ENCODE measurements around the gene CTRB2.
"Not testable (repeated sequence)": the region's sequence is repeated elsewhere in the genome, so short reads cannot be mapped to it uniquely, and the experiment has no call there.

The CTRB2 gene

GRCh38 chr16:75218256-75219076, 11.5 kb upstream of the CTRB2 start, which contains the start of gene CTRB1:
TSS of gene CTRB1 (plus strand) at chr16:75218988. CDS start at chr16:75219008, 20 bp downstream.
- no peak for TF ChIP-seq CTCF (IDR thresholded peaks at IDR 0.05; ENCODE audit: low read depth, low read length, missing control alignments)
- DNase-seq (ENCODE audit: extremely low read depth, low read depth) = no peak
- no peak within 1 kb of the TSS for H3K4me3 ChIP-seq (replicated peaks; ENCODE audit: low read depth, low read length)

- DNase-seq (ENCODE audit: extremely low read depth, low read depth) = no peak
- no peak for TF ChIP-seq CTCF (IDR thresholded peaks at IDR 0.05; ENCODE audit: low read depth, low read length, missing control alignments)
- H3K4me3 ChIP-seq (replicated peaks; ENCODE audit: low read depth, low read length) = no peak overlapping the region
Measured at GRCh38 chr16:75217389-75217851, 10.5 kb upstream of the CTRB2 start.

- no peak for DNase-seq (ENCODE audit: extremely low read depth, low read depth)
- H3K4me3 ChIP-seq (replicated peaks; ENCODE audit: low read depth, low read length) = no peak overlapping the region
- no peak for TF ChIP-seq CTCF (IDR thresholded peaks at IDR 0.05; ENCODE audit: low read depth, low read length, missing control alignments)
Measured at GRCh38 chr16:75216576-75216975, 9.6 kb upstream of the CTRB2 start.

- H3K4me3 ChIP-seq (replicated peaks; ENCODE audit: low read depth, low read length) = no peak overlapping the region
- DNase-seq (ENCODE audit: extremely low read depth, low read depth) = no peak
Measured at GRCh38 chr16:75216127-75216526, 9.2 kb upstream of the CTRB2 start.

GRCh38 chr16:75211286-75211685, 4.3 kb upstream of the CTRB2 start:
- not testable (repeated sequence) for H3K4me3 ChIP-seq (replicated peaks; ENCODE audit: low read depth, low read length); DNase-seq (ENCODE audit: extremely low read depth, low read depth)

More at GRCh38 chr16:75216127-75216526, 9.2 kb upstream of the CTRB2 start:
- no peak for TF ChIP-seq CTCF (IDR thresholded peaks at IDR 0.05; ENCODE audit: low read depth, low read length, missing control alignments)

GRCh38 chr16:75209944-75210343, 3.0 kb upstream of the CTRB2 start:
- H3K4me3 ChIP-seq (replicated peaks; ENCODE audit: low read depth, low read length) = no peak overlapping the region
- TF ChIP-seq CTCF (IDR thresholded peaks at IDR 0.05; ENCODE audit: low read depth, low read length, missing control alignments) = no peak
- no peak for DNase-seq (ENCODE audit: extremely low read depth, low read depth)

- not testable (repeated sequence) for DNase-seq (ENCODE audit: extremely low read depth, low read depth); H3K4me3 ChIP-seq (replicated peaks; ENCODE audit: low read depth, low read length)
Measured at GRCh38 chr16:75209514-75209913, 2.6 kb upstream of the CTRB2 start.

Data from HFF-Myc (cell line).